HepG2 (cell line): ENCODE results near the gene CTBP1. TPM values are rescaled to one million over a fixed set of nuclear protein-coding genes. Genes with fewer than 3 reads are reported as not detected.
A peak's percentile ranks its signal among the peaks of the same experiment; 100 is the strongest.

ENCODE experiments used
- AHR ChIP-seq: IDR thresholded peaks from 2 replicates; pipeline ENCODE4 v1.6.1; 2018; ENCODE audit warnings: missing genetic modification reagents, missing compliant biosample characterization
- ARHGAP35 ChIP-seq: sonication (generic); formaldehyde crosslinking; IDR thresholded peaks from 2 replicates; pipeline ENCODE4 v1.9.0; 2022; ENCODE audit warnings: mild to moderate bottlenecking, inconsistent platforms, moderate library complexity, missing genetic modification reagents, borderline replicate concordance
- ATAD3A ChIP-seq: sonication (generic); formaldehyde crosslinking; IDR thresholded peaks from 2 replicates; pipeline ENCODE4 v1.4.0; 2020; ENCODE audit warnings: missing genetic modification reagents
- CHD2 ChIP-seq: IDR thresholded peaks from 2 replicates; pipeline ENCODE4 v1.6.1; 2011; ENCODE audit warnings: low read depth, low read length, improper control_type of control experiment
- CREM ChIP-seq, 2 experiments: sonication (generic) in 1 of 2; formaldehyde crosslinking in 1 of 2; IDR thresholded peaks; 2 replicates each; pipeline versions ENCODE4 v1.4.0 to v1.6.1; 2016 to 2020; ENCODE audit warnings: antibody characterized with exemption in 1 of 2, mild to moderate bottlenecking in 1 of 2, missing genetic modification reagents in 1 of 2
- EEA1 ChIP-seq: sonication (generic); formaldehyde crosslinking; IDR thresholded peaks from 2 replicates; pipeline ENCODE4 v1.5.1; 2020; ENCODE audit warnings: mild to moderate bottlenecking, missing genetic modification reagents, borderline replicate concordance
- FOSL2 ChIP-seq: sonication (generic); formaldehyde crosslinking; IDR thresholded peaks from 2 replicates; pipeline ENCODE4 v1.4.0; 2020; ENCODE audit warnings: missing genetic modification reagents
- KDM5B ChIP-seq: sonication (generic); formaldehyde crosslinking; IDR thresholded peaks from 2 replicates; pipeline ENCODE4 v1.4.0; 2020; ENCODE audit warnings: missing genetic modification reagents, mild to moderate bottlenecking, borderline replicate concordance
- MXI1 ChIP-seq: IDR thresholded peaks from 3 replicates; pipeline ENCODE4 v1.6.1; 2012; ENCODE audit warnings: low read depth, low read length, inconsistent platforms, borderline replicate concordance
- POLR2G ChIP-seq: fragments of 200-400 bp; formaldehyde crosslinking; IDR thresholded peaks from 2 replicates; pipeline ENCODE4 v1.6.1; 2018; ENCODE audit warnings: mild to moderate bottlenecking, low read depth, low read length, moderate library complexity
- PTBP1 ChIP-seq: fragments of 200-400 bp; formaldehyde crosslinking; IDR thresholded peaks from 2 replicates; pipeline ENCODE4 v1.6.1; 2018; ENCODE audit warnings: low read length, low read depth; ENCODE audit not compliant: poor library complexity, severe bottlenecking
- RBM39 ChIP-seq: fragments of 200-400 bp; formaldehyde crosslinking; IDR thresholded peaks from one replicate; pipeline ENCODE4 v1.6.1; 2018; ENCODE audit warnings: antibody characterized with exemption, mild to moderate bottlenecking, low read depth, low read length; ENCODE audit not compliant: poor library complexity, severe bottlenecking
- RCOR2 ChIP-seq: IDR thresholded peaks from 2 replicates; pipeline ENCODE4 v1.6.1; 2016; ENCODE audit warnings: missing biosample characterization, missing genetic modification reagents
- RORA ChIP-seq: sonication (generic); formaldehyde crosslinking; IDR thresholded peaks from 2 replicates; pipeline ENCODE4 v1.5.0; 2020; ENCODE audit warnings: mild to moderate bottlenecking, missing genetic modification reagents, moderate library complexity
- SALL1 ChIP-seq: sonication (generic); formaldehyde crosslinking; IDR thresholded peaks from 2 replicates; pipeline ENCODE4 v1.8.0; 2022; ENCODE audit warnings: mild to moderate bottlenecking, missing genetic modification reagents
- YY1 ChIP-seq: IDR thresholded peaks from 2 replicates; pipeline ENCODE4 v1.6.1; 2011; ENCODE audit warnings: low read length, low read depth, moderate library complexity, mild to moderate bottlenecking; ENCODE audit not compliant: insufficient read depth, insufficient replicate concordance
- ZBTB20 ChIP-seq: sonication (generic); formaldehyde crosslinking; IDR thresholded peaks from 2 replicates; pipeline ENCODE4 v1.8.1; 2023; ENCODE audit warnings: missing genetic modification reagents, low read depth, mild to moderate bottlenecking, borderline replicate concordance
- ZNF564 ChIP-seq: sonication (generic); formaldehyde crosslinking; IDR thresholded peaks from 2 replicates; pipeline ENCODE4 v1.8.1; 2023; ENCODE audit warnings: mild to moderate bottlenecking, missing genetic modification reagents
- ZNF768 ChIP-seq: sonication (generic); formaldehyde crosslinking; IDR thresholded peaks from 2 replicates; pipeline ENCODE4 v1.4.0; 2020; ENCODE audit warnings: missing genetic modification reagents
- polyA plus RNA-seq, 8 experiments: library from polyadenylated mRNA; depleted of rRNA in 3 of 8; stranded (reverse) in 7 of 8; unstranded in 1 of 8; fragments of >200 nt; fragmentation: Illumina TruSeq in 4 of 8; extraction: Trizol in 4 of 8; gene quantifications; 2 replicates each; pipeline versions ENCODE4 v1.2.1 to v1.2.3, GENCODE V29; 2011 to 2016; ENCODE audit warnings: low read depth in 4 of 8, missing spikeins in 1 of 8, mixed read lengths in 1 of 8; ENCODE audit not compliant: insufficient read depth in 1 of 8
- total RNA-seq, 5 experiments: library from RNA; depleted of rRNA; stranded (reverse); fragments of >200 nt; fragmentation: Illumina TruSeq; extraction: Trizol; gene quantifications; 2 replicates each; pipeline ENCODE4 v1.2.3, GENCODE V29; 2016; ENCODE audit warnings: low read depth in 1 of 5
- TF ChIP-seq, protein P1 (sequence below): sonication (generic); formaldehyde crosslinking; conservative IDR thresholded peaks from 2 replicates; pipeline ENCODE4 v1.8.0; 2022; ENCODE audit warnings: mild to moderate bottlenecking, moderate library complexity, missing genetic modification reagents
- TF ChIP-seq, protein P2 (sequence below): IDR thresholded peaks from 2 replicates; pipeline ENCODE4 v1.6.1; 2016; ENCODE audit warnings: mild to moderate bottlenecking, missing biosample characterization, missing genetic modification reagents
- TF ChIP-seq, protein P3 (sequence below), 2 experiments: sonication (generic) in 1 of 2; formaldehyde crosslinking in 1 of 2; IDR thresholded peaks; 2 replicates each; pipeline versions ENCODE4 v1.5.1 to v1.6.1; 2011 to 2020; ENCODE audit warnings: borderline replicate concordance in 1 of 2, low read depth in 1 of 2, low read length in 1 of 2, mild to moderate bottlenecking in 1 of 2, missing genetic modification reagents in 1 of 2, moderate library complexity in 1 of 2
- TF ChIP-seq, protein P4 (sequence below), 2 experiments: sonication (generic) in 1 of 2; formaldehyde crosslinking in 1 of 2; IDR thresholded peaks; 2 replicates each; pipeline versions ENCODE4 v1.4.0 to v1.6.1; 2018 to 2020; ENCODE audit warnings: missing genetic modification reagents in 2 of 2, borderline replicate concordance in 1 of 2, low read depth in 1 of 2, mild to moderate bottlenecking in 1 of 2, missing biosample characterization in 1 of 2

The CTBP1 gene
- total and polyA plus RNA-seq, 2 of the 13 experiments (the other 11 are each of a cell fraction or from before 2014, with no cell fraction given), result 78.5 to 112 TPM

DNA sequence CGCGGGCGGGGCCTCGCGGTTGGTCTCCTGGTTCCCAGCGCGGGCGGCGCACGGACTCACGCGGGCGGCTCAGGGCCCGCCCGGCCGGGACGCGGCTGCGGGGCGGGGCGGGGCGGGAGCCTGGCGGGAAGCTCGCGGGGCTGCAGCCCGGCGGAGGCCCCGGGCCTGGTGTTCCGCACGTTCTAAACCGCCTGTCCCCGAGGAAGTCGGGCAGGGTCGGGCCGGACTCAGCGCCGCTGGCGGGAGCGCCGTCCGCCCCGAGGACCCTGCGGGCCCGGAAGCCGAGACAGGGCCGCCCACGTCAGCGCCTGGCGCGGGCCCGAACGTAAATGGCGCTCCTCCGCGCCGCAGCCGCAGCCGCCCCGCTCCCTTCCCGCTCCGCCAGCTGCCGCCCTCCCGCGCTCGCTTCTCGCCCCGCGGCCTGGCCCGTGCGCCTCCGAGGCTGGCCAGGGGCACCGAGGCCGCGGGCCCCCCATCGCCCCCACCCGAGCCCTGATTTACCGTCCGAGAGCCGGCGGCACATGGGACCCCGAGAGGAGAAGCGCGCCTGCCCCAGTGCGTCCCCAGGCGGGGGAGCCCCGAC is 309 bp upstream of the CTBP1 start (continued):
- TF ChIP-seq AHR, result no peak
- TF ChIP-seq CREM (IDR thresholded peaks at IDR 0.05), result no peak
- no peak for TF ChIP-seq CREM (CRISPR knock-in tag; IDR thresholded peaks at IDR 0.05)
- TF ChIP-seq SALL1 (CRISPR knock-in tag), result 0 out of 2 replicates have a peak, but pooled peaks have one; percentile 40
- no peak for TF ChIP-seq RORA (CRISPR knock-in tag)
- TF ChIP-seq PTBP1, result no peak
- TF ChIP-seq RCOR2 (CRISPR knock-in tag), result no peak
- TF ChIP-seq POLR2G, result peak; percentile 60
- TF ChIP-seq ARHGAP35 (CRISPR knock-in tag), result no peak
- peak; percentile 52; the same call in 1 of the 2 replicates for TF ChIP-seq ZNF768 (CRISPR knock-in tag)
- TF ChIP-seq, protein P1, sequence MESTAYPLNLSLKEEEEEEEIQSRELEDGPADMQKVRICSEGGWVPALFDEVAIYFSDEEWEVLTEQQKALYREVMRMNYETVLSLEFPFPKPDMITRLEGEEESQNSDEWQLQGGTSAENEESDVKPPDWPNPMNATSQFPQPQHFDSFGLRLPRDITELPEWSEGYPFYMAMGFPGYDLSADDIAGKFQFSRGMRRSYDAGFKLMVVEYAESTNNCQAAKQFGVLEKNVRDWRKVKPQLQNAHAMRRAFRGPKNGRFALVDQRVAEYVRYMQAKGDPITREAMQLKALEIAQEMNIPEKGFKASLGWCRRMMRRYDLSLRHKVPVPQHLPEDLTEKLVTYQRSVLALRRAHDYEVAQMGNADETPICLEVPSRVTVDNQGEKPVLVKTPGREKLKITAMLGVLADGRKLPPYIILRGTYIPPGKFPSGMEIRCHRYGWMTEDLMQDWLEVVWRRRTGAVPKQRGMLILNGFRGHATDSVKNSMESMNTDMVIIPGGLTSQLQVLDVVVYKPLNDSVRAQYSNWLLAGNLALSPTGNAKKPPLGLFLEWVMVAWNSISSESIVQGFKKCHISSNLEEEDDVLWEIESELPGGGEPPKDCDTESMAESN (CRISPR knock-in tag), result no peak
- 0 out of 2 replicates have a peak, but pooled peaks have one; percentile 20 for TF ChIP-seq ZBTB20 (CRISPR knock-in tag)
- TF ChIP-seq FOSL2 (CRISPR knock-in tag), result no peak
- peak; percentile 60 for TF ChIP-seq RBM39
- no peak for TF ChIP-seq CHD2
- TF ChIP-seq, protein P2, sequence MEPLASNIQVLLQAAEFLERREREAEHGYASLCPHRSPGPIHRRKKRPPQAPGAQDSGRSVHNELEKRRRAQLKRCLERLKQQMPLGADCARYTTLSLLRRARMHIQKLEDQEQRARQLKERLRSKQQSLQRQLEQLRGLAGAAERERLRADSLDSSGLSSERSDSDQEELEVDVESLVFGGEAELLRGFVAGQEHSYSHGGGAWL (CRISPR knock-in tag), result peak; percentile 34
- 0 out of 2 replicates have a peak, but pooled peaks have one; percentile 22 for TF ChIP-seq EEA1 (CRISPR knock-in tag)
- TF ChIP-seq ATAD3A (CRISPR knock-in tag), result no peak
- TF ChIP-seq, protein P3, sequence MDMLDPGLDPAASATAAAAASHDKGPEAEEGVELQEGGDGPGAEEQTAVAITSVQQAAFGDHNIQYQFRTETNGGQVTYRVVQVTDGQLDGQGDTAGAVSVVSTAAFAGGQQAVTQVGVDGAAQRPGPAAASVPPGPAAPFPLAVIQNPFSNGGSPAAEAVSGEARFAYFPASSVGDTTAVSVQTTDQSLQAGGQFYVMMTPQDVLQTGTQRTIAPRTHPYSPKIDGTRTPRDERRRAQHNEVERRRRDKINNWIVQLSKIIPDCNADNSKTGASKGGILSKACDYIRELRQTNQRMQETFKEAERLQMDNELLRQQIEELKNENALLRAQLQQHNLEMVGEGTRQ (IDR thresholded peaks at IDR 0.05; ENCODE audit: low read depth, low read length), result no peak
- TF ChIP-seq, protein P3 (CRISPR knock-in tag; IDR thresholded peaks at IDR 0.05; ENCODE audit: borderline replicate concordance), result no peak
- TF ChIP-seq KDM5B (CRISPR knock-in tag), result peak; percentile 44; the same call in 1 of the 2 replicates
- peak; percentile 88 for TF ChIP-seq YY1
- peak; percentile 22; the same call in 1 of the 3 replicates for TF ChIP-seq MXI1
- TF ChIP-seq ZNF564, result no peak; the same call in 1 of the 2 replicates
- TF ChIP-seq, protein P4, sequence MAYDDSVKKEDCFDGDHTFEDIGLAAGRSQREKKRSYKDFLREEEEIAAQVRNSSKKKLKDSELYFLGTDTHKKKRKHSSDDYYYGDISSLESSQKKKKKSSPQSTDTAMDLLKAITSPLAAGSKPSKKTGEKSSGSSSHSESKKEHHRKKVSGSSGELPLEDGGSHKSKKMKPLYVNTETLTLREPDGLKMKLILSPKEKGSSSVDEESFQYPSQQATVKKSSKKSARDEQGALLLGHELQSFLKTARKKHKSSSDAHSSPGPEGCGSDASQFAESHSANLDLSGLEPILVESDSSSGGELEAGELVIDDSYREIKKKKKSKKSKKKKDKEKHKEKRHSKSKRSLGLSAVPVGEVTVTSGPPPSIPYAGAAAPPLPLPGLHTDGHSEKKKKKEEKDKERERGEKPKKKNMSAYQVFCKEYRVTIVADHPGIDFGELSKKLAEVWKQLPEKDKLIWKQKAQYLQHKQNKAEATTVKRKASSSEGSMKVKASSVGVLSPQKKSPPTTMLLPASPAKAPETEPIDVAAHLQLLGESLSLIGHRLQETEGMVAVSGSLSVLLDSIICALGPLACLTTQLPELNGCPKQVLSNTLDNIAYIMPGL (CRISPR knock-in tag; IDR thresholded peaks at IDR 0.05; ENCODE audit: borderline replicate concordance in 1 of 2, low read depth in 1 of 2), result no peak
